Neuronal stem cell (in vitro differentiated cells): ENCODE measurements around the gene EDDM13.
"Not testable (repeated sequence)": the region's sequence is repeated elsewhere in the genome, so short reads cannot be mapped to it uniquely, and the experiment has no call there.

ENCODE experiments used
- DNase-seq: peaks from one replicate; pipeline ENCODE4 v3.0.0-alpha.2; 2013; ENCODE audit warnings: low spot score
- H2AFZ ChIP-seq: one replicate; pipeline ENCODE4 v1.6.1; 2013; ENCODE audit warnings: mild to moderate bottlenecking, low read length, inconsistent platforms
- H2AK5ac ChIP-seq: 2 replicates; pipeline ENCODE4 v1.6.1; 2013; ENCODE audit warnings: low read depth, mild to moderate bottlenecking, inconsistent platforms, low read length, moderate library complexity, mixed read lengths
- H2BK120ac ChIP-seq: 2 replicates; pipeline ENCODE4 v1.6.1; 2013; ENCODE audit warnings: low read depth, mild to moderate bottlenecking, inconsistent platforms, low read length, moderate library complexity, mixed read lengths
- H2BK12ac ChIP-seq: one replicate; pipeline ENCODE4 v1.6.1; 2013; ENCODE audit warnings: low read length, inconsistent platforms
- H2BK15ac ChIP-seq: 2 replicates; pipeline ENCODE4 v1.6.1; 2013; ENCODE audit warnings: mild to moderate bottlenecking, low read length, inconsistent platforms, mixed read lengths
- H2BK5ac ChIP-seq: one replicate; pipeline ENCODE4 v1.6.1; 2013; ENCODE audit warnings: inconsistent platforms, mild to moderate bottlenecking, low read length, moderate library complexity
- H3K14ac ChIP-seq: one replicate; pipeline ENCODE4 v1.6.1; 2013; ENCODE audit warnings: low read length, inconsistent platforms
- H3K18ac ChIP-seq: 2 replicates; pipeline ENCODE4 v1.6.1; 2013; ENCODE audit warnings: low read length, inconsistent platforms
- H3K23ac ChIP-seq: 2 replicates; pipeline ENCODE4 v1.6.1; 2013; ENCODE audit warnings: low read depth, mild to moderate bottlenecking, mixed read lengths, low read length, inconsistent platforms; ENCODE audit not compliant: poor library complexity
- H3K27ac ChIP-seq: replicated peaks from 3 replicates; pipeline ENCODE4 v1.5.1; 2013; ENCODE audit warnings: low read length, inconsistent platforms
- H3K27me3 ChIP-seq, 3 experiments: 2 replicates each; pipeline ENCODE4 v1.6.1; 2013; ENCODE audit warnings: low read length in 3 of 3, mild to moderate bottlenecking in 2 of 3, inconsistent platforms in 1 of 3, low read depth in 1 of 3, mixed read lengths in 1 of 3, moderate library complexity in 1 of 3; ENCODE audit not compliant: control insufficient read depth in 3 of 3, insufficient read depth in 3 of 3
- H3K36me3 ChIP-seq, 2 donors: replicated peaks in 1 of 2; 2 replicates each; pipeline ENCODE4 v1.6.1; 2013; ENCODE audit warnings: low read length in 2 of 2; ENCODE audit not compliant: control insufficient read depth in 2 of 2, insufficient read depth in 2 of 2
- H3K4ac ChIP-seq: 2 replicates; pipeline ENCODE4 v1.6.1; 2013; ENCODE audit warnings: inconsistent platforms, mild to moderate bottlenecking, low read length, moderate library complexity
- H3K4me1 ChIP-seq, 2 donors: 1 replicate in 1 of 2; 2 replicates in 1 of 2; pipeline ENCODE4 v1.6.1; 2013; ENCODE audit warnings: low read length in 2 of 2, low read depth in 1 of 2; ENCODE audit not compliant: control insufficient read depth in 2 of 2, insufficient read depth in 1 of 2
- H3K4me2 ChIP-seq: one replicate; pipeline ENCODE4 v1.6.1; 2013; ENCODE audit warnings: mild to moderate bottlenecking, low read length, inconsistent platforms; ENCODE audit not compliant: insufficient read depth, poor library complexity, severe bottlenecking
- H3K4me3 ChIP-seq, 2 donors: 2 replicates each; pipeline ENCODE4 v1.5.1; 2013; ENCODE audit warnings: low read length in 2 of 2, mild to moderate bottlenecking in 2 of 2, inconsistent platforms in 1 of 2, moderate library complexity in 1 of 2
- H3K79me1 ChIP-seq: one replicate; pipeline ENCODE4 v1.6.1; 2013; ENCODE audit warnings: low read depth, mild to moderate bottlenecking, inconsistent platforms, low read length, moderate library complexity
- H3K9ac ChIP-seq: one replicate; pipeline ENCODE4 v1.6.1; 2013; ENCODE audit warnings: mild to moderate bottlenecking, low read depth, low read length, inconsistent platforms; ENCODE audit not compliant: poor library complexity
- H3K9me3 ChIP-seq, 2 donors: replicated peaks in 1 of 2; 2 replicates each; pipeline versions ENCODE3 to v1.6.1; 2013; ENCODE audit warnings: low read length in 2 of 2, mild to moderate bottlenecking in 2 of 2, inconsistent platforms in 1 of 2, low read depth in 1 of 2, mixed read lengths in 1 of 2, moderate library complexity in 1 of 2; ENCODE audit not compliant: control insufficient read depth in 2 of 2, insufficient read depth in 1 of 2
- H4K8ac ChIP-seq: one replicate; pipeline ENCODE4 v1.6.1; 2013; ENCODE audit warnings: low read depth, mild to moderate bottlenecking, inconsistent platforms, low read length, moderate library complexity
- H4K91ac ChIP-seq: one replicate; pipeline ENCODE4 v1.6.1; 2013; ENCODE audit warnings: low read length, low read depth, mild to moderate bottlenecking, inconsistent platforms; ENCODE audit not compliant: poor library complexity
- WGBS, 2 donors: extraction: QIAGEN DNeasy Blood & Tissue Kit; methylation state at CpG; one replicate each; pipeline ENCODE4 v1.1.7; 2013; ENCODE audit warnings: missing lambda C conversion rate in 2 of 2, mixed read lengths in 1 of 2; ENCODE audit not compliant: insufficient read length in 2 of 2, insufficient replicate concordance in 1 of 2; ENCODE audit errors: extremely low coverage in 2 of 2; 5-methylcytosine and 5-hydroxymethylcytosine counted together

EDDM13 gene

GRCh38 chr19:56258272-56258671 lies 14.3 kb upstream of the EDDM13 start:
- no peak for DNase-seq
- H4K91ac ChIP-seq: no peak overlapping the region
- no peaks in the 10 kb centered on the region for H3K36me3 ChIP-seq
- H3K27ac ChIP-seq: no peak overlapping the region
- no peak overlapping the region for H3K9ac ChIP-seq
- no peak overlapping the region for H2AFZ ChIP-seq
- no peak overlapping the region for H3K4ac ChIP-seq
- no CpG with 5 or more reads among the region's 12 CpGs for WGBS, 2 donors
- no peaks in the 10 kb centered on the region for H3K79me1 ChIP-seq
- no peaks in the 10 kb centered on the region for H3K27me3 ChIP-seq
- H2BK15ac ChIP-seq: no peak overlapping the region
- no peak overlapping the region for H2AK5ac ChIP-seq
- H3K4me3 ChIP-seq: no peak overlapping the region
- H3K14ac ChIP-seq: no peak overlapping the region
- no peak overlapping the region for H2BK120ac ChIP-seq
- peak overlapping the region; percentile 46 for H2BK5ac ChIP-seq
- H3K4me1 ChIP-seq: no peaks in the 10 kb centered on the region
- H3K23ac ChIP-seq: no peak overlapping the region
- H4K8ac ChIP-seq: no peak overlapping the region
- H3K9me3 ChIP-seq: no peaks in the 10 kb centered on the region
- H3K18ac ChIP-seq: no peak overlapping the region
- no peak overlapping the region for H3K4me2 ChIP-seq
- no peak overlapping the region for H2BK12ac ChIP-seq

- Histone ChIP-seq H2BK120ac (no peak overlapping the region), H2BK12ac (no peak overlapping the region), H3K79me1 (no peaks in the 10 kb centered on the region), H3K4me3 (no peak overlapping the region), H2BK15ac (no peak overlapping the region), H2AK5ac (no peak overlapping the region), H3K18ac (no peak overlapping the region), H3K4me2 (no peak overlapping the region), H2AFZ (no peak overlapping the region), H4K8ac (no peak overlapping the region), H2BK5ac (no peak overlapping the region), H3K27ac (no peak overlapping the region), H4K91ac (no peak overlapping the region), H3K14ac (no peak overlapping the region), H3K23ac (no peak overlapping the region), H3K4ac (no peak overlapping the region), H3K4me1 (no peaks in the 10 kb centered on the region), H3K9ac (no peak overlapping the region), H3K27me3 (no peaks in the 10 kb centered on the region), H3K36me3 (no peaks in the 10 kb centered on the region), H3K9me3 (no peaks in the 10 kb centered on the region)
- DNase-seq: no peak
These were observed 11.4 kb upstream of the EDDM13 start for GRCh38 chr19:56261145-56261544.

GRCh38 chr19:56261932-56262331 lies 10.6 kb upstream of the EDDM13 start:
- H3K9me3 ChIP-seq, H3K36me3 ChIP-seq, H3K9ac ChIP-seq, H2AK5ac ChIP-seq, H3K4me1 ChIP-seq, H3K27ac ChIP-seq, H2BK5ac ChIP-seq, DNase-seq, H4K91ac ChIP-seq, H3K4me2 ChIP-seq, H3K79me1 ChIP-seq, H2BK120ac ChIP-seq, H3K27me3 ChIP-seq, H3K4ac ChIP-seq, H3K23ac ChIP-seq, H2BK12ac ChIP-seq, H4K8ac ChIP-seq, H2AFZ ChIP-seq, H3K18ac ChIP-seq, H3K14ac ChIP-seq, H3K4me3 ChIP-seq, H2BK15ac ChIP-seq: not testable (repeated sequence)
- WGBS, 2 donors: no CpG with 5 or more reads among the region's 6 CpGs

GRCh38 chr19:56263319-56263718 lies 9.2 kb upstream of the EDDM13 start:
- Histone ChIP-seq H2BK5ac (no peak overlapping the region), H3K14ac (no peak overlapping the region), H3K18ac (no peak overlapping the region), H2AK5ac (no peak overlapping the region), H3K36me3 (no peaks in the 10 kb centered on the region), H3K9ac (no peak overlapping the region), H3K27ac (no peak overlapping the region), H3K4ac (no peak overlapping the region), H3K23ac (no peak overlapping the region), H2BK15ac (no peak overlapping the region), H3K4me1 (no peaks in the 10 kb centered on the region), H3K79me1 (no peaks in the 10 kb centered on the region), H3K4me3 (no peak overlapping the region), H3K4me2 (no peak overlapping the region), H3K27me3 (no peaks in the 10 kb centered on the region), H4K8ac (no peak overlapping the region), H2AFZ (no peak overlapping the region), H3K9me3 (no peaks in the 10 kb centered on the region), H4K91ac (no peak overlapping the region), H2BK120ac (no peak overlapping the region), H2BK12ac (no peak overlapping the region)
- no CpG with 5 or more reads among the region's 5 CpGs for WGBS, 2 donors
- no peak for DNase-seq
